Left lung (tissue), 10 donors: Measurements from ENCODE around the gene SUSD6. TPM values are rescaled to one million over a fixed set of nuclear protein-coding genes. Genes with fewer than 3 reads are reported as not detected.
"Not testable (repeated sequence)": the region's sequence is repeated elsewhere in the genome, so short reads cannot be mapped to it uniquely, and the experiment has no call there.

Source experiments
- ATAC-seq: fragments of 200-7000 bp; cut with Tn5 transposase; one replicate; pipeline ENCODE4 v1.9.1; 2020; ENCODE audit warnings: moderate library complexity
- DNase-seq, 4 donors: peaks; one replicate each; pipeline ENCODE4 v3.0.0-alpha.2; 2013 to 2020
- H3K27ac ChIP-seq, 2 donors: fragments of 200-600 bp; sonication (generic) in 1 of 2; one replicate each; pipeline versions ENCODE4 v1.5.0 to v1.8.0; 2020 to 2021
- H3K27me3 ChIP-seq, 2 donors: fragments of 200-600 bp; sonication (generic) in 1 of 2; one replicate each; pipeline versions ENCODE4 v1.5.0 to v1.8.0; 2020 to 2021
- H3K36me3 ChIP-seq, 2 donors: fragments of 200-600 bp; sonication (generic) in 1 of 2; one replicate each; pipeline versions ENCODE4 v1.5.0 to v1.8.0; 2020 to 2021
- H3K4me1 ChIP-seq, 2 donors: fragments of 200-600 bp; one replicate each; pipeline ENCODE4 v1.8.0; 2021
- H3K4me3 ChIP-seq, 2 donors: fragments of 200-600 bp; sonication (generic) in 1 of 2; one replicate each; pipeline versions ENCODE4 v1.5.0 to v1.8.0; 2020 to 2021; ENCODE audit warnings: mild to moderate bottlenecking in 1 of 2
- H3K9me3 ChIP-seq, 2 donors: fragments of 200-600 bp; sonication (generic) in 1 of 2; one replicate each; pipeline versions ENCODE4 v1.5.0 to v1.8.0; 2020 to 2021
- CTCF ChIP-seq, 2 donors: fragments of 200-600 bp; sonication (generic) in 1 of 2; IDR thresholded peaks; one replicate each; pipeline versions ENCODE4 v1.5.0 to v1.8.0; 2021; ENCODE audit warnings: antibody characterized with exemption in 2 of 2
- intact Hi-C, 2 donors: fragments of 100-400 bp; cut with DNase I; formaldehyde crosslinking; loops; one replicate each; pipeline versions ENCODE4 v1.11.2 to v1.14.2; 2022
- polyA plus RNA-seq, 6 donors: library from polyadenylated mRNA; unstranded; fragments of 120-200 nt; gene quantifications; one replicate each; pipeline ENCODE4 v1.2.1, GENCODE V29; 2013; ENCODE audit not compliant: insufficient read length in 6 of 6
- total RNA-seq, 2 donors: library from RNA; stranded (reverse); fragmentation: NEBNext Ultra II Directional; extraction: Animal tissue kit (Norgen Biotek cat#: 25700); gene quantifications; one replicate each; pipeline ENCODE4 v1.2.1, GENCODE V29; 2021
- donor health status: DM: no; HTN: yes; CAD: no.
- donor health status: DM: no; HTN: no; CAD: no.

Gene SUSD6
- total and polyA plus RNA-seq, 8 donors: 27.7 to 77.4 (median 31.3) TPM

GRCh38 chr14:69633238-69633637, 21.8 kb downstream of the SUSD6 start:
- Histone ChIP-seq H3K9me3 (no peaks in the 10 kb centered on the region), H3K27ac (peak overlapping the region; percentile 57 to 75), H3K4me1 (peaks cover 61 to 99% of the 10 kb centered on the region in 2 donors), H3K36me3 (no peaks in the 10 kb centered on the region), H3K27me3 (no peaks in the 10 kb centered on the region), H3K4me3 (no peak overlapping the region)
- no peak for TF ChIP-seq CTCF (IDR thresholded peaks at IDR 0.05)
- ATAC-seq (peak; percentile 37), DNase-seq (no peak)
- intact Hi-C loops: no loop called here

- H3K4me1 ChIP-seq: peaks cover 61 to 92% of the 10 kb centered on the region in 2 donors
- no peak for TF ChIP-seq CTCF (IDR thresholded peaks at IDR 0.05)
- peak; percentile 70 for ATAC-seq
- no peaks in the 10 kb centered on the region for H3K36me3 ChIP-seq
- DNase-seq: peak in 2 of 4 donors; percentile 59 to 64
- intact Hi-C loops: no loop called here
- peaks cover 0 to 2% of the 10 kb centered on the region in 2 donors for H3K9me3 ChIP-seq
- H3K27ac ChIP-seq: peak overlapping the region; percentile 69 to 74
- H3K4me3 ChIP-seq: no peak overlapping the region
- H3K27me3 ChIP-seq: no peaks in the 10 kb centered on the region
Observed at GRCh38 chr14:69635981-69636639, 24.7 kb downstream of the SUSD6 start.

GRCh38 chr14:69636718-69637480, 25.5 kb downstream of the SUSD6 start:
- no peak for DNase-seq
- H3K36me3 ChIP-seq: peaks cover 0 to 2% of the 10 kb centered on the region in 2 donors
- no peaks in the 10 kb centered on the region for H3K27me3 ChIP-seq
- H3K4me1 ChIP-seq: peaks cover 55 to 91% of the 10 kb centered on the region in 2 donors
- intact Hi-C loops: no loop called here
- H3K9me3 ChIP-seq: peaks cover 0 to 2% of the 10 kb centered on the region in 2 donors
- ATAC-seq: no peak
- no peak overlapping the region for H3K4me3 ChIP-seq
- TF ChIP-seq CTCF (IDR thresholded peaks at IDR 0.05): no peak
- H3K27ac ChIP-seq: peak overlapping the region; percentile 69 to 74

- peak; percentile 33 for ATAC-seq
- Histone ChIP-seq H3K36me3 (peaks cover 0 to 2% of the 10 kb centered on the region in 2 donors), H3K4me3 (no peak overlapping the region), H3K27me3 (no peaks in the 10 kb centered on the region), H3K4me1 (peaks cover 48 to 91% of the 10 kb centered on the region in 2 donors), H3K27ac (peak overlapping the region; percentile 69 to 74), H3K9me3 (peaks cover 0 to 2% of the 10 kb centered on the region in 2 donors)
- peak in 1 of 4 donors; percentile 51 for DNase-seq
- intact Hi-C loops: no loop called here
- TF ChIP-seq CTCF (IDR thresholded peaks at IDR 0.05): no peak
Observed at GRCh38 chr14:69637503-69638031, 26.2 kb downstream of the SUSD6 start.

GRCh38 chr14:69640931-69641330, 29.5 kb downstream of the SUSD6 start:
- ATAC-seq (no peak), DNase-seq (no peak)
- no peak overlapping the region for H3K4me3 ChIP-seq
- intact Hi-C loops: no loop called here
- H3K27ac ChIP-seq: no peak overlapping the region
- peaks cover 39 to 92% of the 10 kb centered on the region in 2 donors for H3K4me1 ChIP-seq
- no peaks in the 10 kb centered on the region for H3K27me3 ChIP-seq
- peaks cover 0 to 2% of the 10 kb centered on the region in 2 donors for H3K9me3 ChIP-seq
- H3K36me3 ChIP-seq: peaks cover 0 to 2% of the 10 kb centered on the region in 2 donors
- no peak for TF ChIP-seq CTCF (IDR thresholded peaks at IDR 0.05)

GRCh38 chr14:69642212-69642793, 30.9 kb downstream of the SUSD6 start:
- H3K4me3 ChIP-seq, H3K36me3 ChIP-seq, intact Hi-C loops, DNase-seq, ATAC-seq, H3K9me3 ChIP-seq, H3K27me3 ChIP-seq: not testable (repeated sequence)
- Histone ChIP-seq H3K4me1 (peaks cover 28 to 92% of the 10 kb centered on the region in 2 donors), H3K27ac (peak overlapping the region in 1 of 2 donors; percentile 87)
